GM12864 (cell line): ENCODE results near the gene REX1BD.
"Not testable (repeated sequence)": the region's sequence is repeated elsewhere in the genome, so short reads cannot be mapped to it uniquely, and the experiment has no call there.

Source experiments
- DNase-seq: peaks from one replicate; pipeline ENCODE4 v3.0.0-alpha.2; 2011; ENCODE audit warnings: low read depth
- H3K4me3 ChIP-seq: 2 replicates; pipeline ENCODE4 v1.5.1; 2011; ENCODE audit warnings: mild to moderate bottlenecking, low read depth, low read length, control low read depth
- CTCF ChIP-seq: IDR thresholded peaks from 2 replicates; pipeline ENCODE4 v1.5.1; 2011; ENCODE audit warnings: low read depth, mild to moderate bottlenecking, moderate library complexity, low read length, control low read depth, inconsistent platforms; ENCODE audit errors: missing control alignments

Gene REX1BD

GRCh38 chr19:18595475-18595874 is 6.9 kb downstream of the REX1BD start:
- no peak for TF ChIP-seq CTCF
- H3K4me3 ChIP-seq, result no peak overlapping the region
- DNase-seq, result no peak

GRCh38 chr19:18596752-18597157 is 8.2 kb downstream of the REX1BD start:
- H3K4me3 ChIP-seq, result no peak overlapping the region
- no peak for TF ChIP-seq CTCF
- DNase-seq, result no peak

- TF ChIP-seq CTCF, result no peak
- DNase-seq, result no peak
- no peak overlapping the region for H3K4me3 ChIP-seq
Observed at GRCh38 chr19:18597809-18598660, 9.4 kb downstream of the REX1BD start.

GRCh38 chr19:18599485-18599884 is 10.9 kb downstream of the REX1BD start:
- no peak for DNase-seq
- no peak overlapping the region for H3K4me3 ChIP-seq
- TF ChIP-seq CTCF, result no peak

GRCh38 chr19:18600692-18601397 is 12.2 kb downstream of the REX1BD start:
- not testable (repeated sequence) for DNase-seq, H3K4me3 ChIP-seq

- no peak overlapping the region for H3K4me3 ChIP-seq
- TF ChIP-seq CTCF, result no peak
- no peak for DNase-seq
Observed at GRCh38 chr19:18601875-18602274, 13.3 kb downstream of the REX1BD start.

- no peak for DNase-seq
- no peak overlapping the region for H3K4me3 ChIP-seq
- TF ChIP-seq CTCF, result peak; percentile 30
Observed at GRCh38 chr19:18603255-18603957, 14.8 kb downstream of the REX1BD start.
